ENCODE data around the gene ANO10.

- TF ChIP-seq POLR2A (IDR thresholded peaks at IDR 0.05), result no peak
- no peak for TF ChIP-seq CTCF (IDR thresholded peaks at IDR 0.05)
Observed at GRCh38 chr3:43389388-43390254, 232.2 kb downstream of the ANO10 start.

Data from stomach (tissue), 4 donors.